GM23338 (cell line): ENCODE results near the gene KCNH8. TPM values are rescaled to one million over a fixed set of nuclear protein-coding genes. Genes with fewer than 3 reads are reported as not detected.

ENCODE experiments used
- ATAC-seq: fragments of 200-7000 bp; cut with Tn5 transposase; 3 replicates; pipeline ENCODE4 v1.9.1; 2020
- DNase-seq: peaks from one replicate; pipeline ENCODE4 v3.0.0-alpha.2; 2015; ENCODE audit warnings: low spot score
- H2AFZ ChIP-seq: fragments of 200-600 bp; sonication (generic); 2 replicates; pipeline ENCODE4 v1.8.0; 2016; ENCODE audit warnings: antibody characterized with exemption, mild to moderate bottlenecking, moderate library complexity
- H3F3A ChIP-seq: fragments of 200-600 bp; sonication (generic); replicated peaks from 2 replicates; pipeline ENCODE4 v1.8.0; 2017; ENCODE audit warnings: antibody characterized with exemption, mixed run types, low read depth
- H3K27ac ChIP-seq: fragments of 200-600 bp; sonication (generic); 2 replicates; pipeline ENCODE4 v1.6.1; 2016; ENCODE audit warnings: low read depth
- H3K27me3 ChIP-seq: fragments of 200-600 bp; sonication (generic); 2 replicates; pipeline ENCODE4 v1.8.0; 2016; ENCODE audit warnings: mild to moderate bottlenecking, mixed run types, moderate library complexity; ENCODE audit not compliant: insufficient read depth
- H3K36me3 ChIP-seq: fragments of 200-600 bp; sonication (generic); 2 replicates; pipeline ENCODE4 v1.8.0; 2016; ENCODE audit warnings: mild to moderate bottlenecking; ENCODE audit not compliant: insufficient read depth
- H3K4me1 ChIP-seq: fragments of 200-600 bp; sonication (generic); 2 replicates; pipeline ENCODE4 v1.8.0; 2016; ENCODE audit warnings: mild to moderate bottlenecking, moderate library complexity; ENCODE audit not compliant: insufficient read depth
- H3K4me2 ChIP-seq: fragments of 200-600 bp; sonication (generic); 2 replicates; pipeline ENCODE4 v1.7.1; 2017; ENCODE audit warnings: mixed run types
- H3K4me3 ChIP-seq: fragments of 200-600 bp; sonication (generic); 2 replicates; pipeline ENCODE4 v1.6.1; 2016; ENCODE audit warnings: mixed run types
- H3K79me2 ChIP-seq: fragments of 200-600 bp; sonication (generic); replicated peaks from 2 replicates; pipeline ENCODE4 v1.8.0; 2017; ENCODE audit warnings: mild to moderate bottlenecking; ENCODE audit not compliant: insufficient read depth
- H3K9me2 ChIP-seq: fragments of 200-600 bp; sonication (generic); 2 replicates; pipeline ENCODE4 v1.8.0; 2017; ENCODE audit not compliant: insufficient read depth
- H4K20me1 ChIP-seq: fragments of 200-600 bp; sonication (generic); replicated peaks from 2 replicates; pipeline ENCODE4 v1.8.0; 2017; ENCODE audit warnings: mild to moderate bottlenecking; ENCODE audit not compliant: insufficient read depth
- H3K27ac Mint-ChIP-seq: 2 replicates; pipeline ENCODE4 v1.8.0; 2020; ENCODE audit warnings: inconsistent platforms, mild to moderate bottlenecking, moderate library complexity, mixed read lengths
- H3K27me3 Mint-ChIP-seq: 3 replicates; pipeline ENCODE4 v1.8.0; 2022; ENCODE audit warnings: low read depth, mild to moderate bottlenecking, moderate library complexity, mixed read lengths, inconsistent platforms; ENCODE audit not compliant: insufficient read depth, poor library complexity
- H3K36me3 Mint-ChIP-seq: 3 replicates; pipeline ENCODE4 v1.8.0; 2021; ENCODE audit warnings: low read depth, mild to moderate bottlenecking, inconsistent platforms, moderate library complexity, mixed read lengths
- H3K4me1 Mint-ChIP-seq: 3 replicates; pipeline ENCODE4 v1.8.0; 2020; ENCODE audit warnings: mild to moderate bottlenecking, inconsistent platforms, mixed read lengths
- H3K4me3 Mint-ChIP-seq: 3 replicates; pipeline ENCODE4 v1.8.0; 2021; ENCODE audit warnings: moderate library complexity, mild to moderate bottlenecking, inconsistent platforms, mixed read lengths
- H3K9me3 Mint-ChIP-seq: 3 replicates; pipeline ENCODE4 v1.8.0; 2020; ENCODE audit warnings: moderate library complexity, mild to moderate bottlenecking, inconsistent platforms, mixed read lengths
- CTCF ChIP-seq, 2 experiments: fragments of 200-600 bp in 1 of 2; sonication (generic) in 1 of 2; conservative IDR thresholded peaks; 2 replicates each; pipeline versions ENCODE4 v1.5.1 to v1.6.1; 2016 to 2017; ENCODE audit warnings: antibody characterized with exemption in 2 of 2, low read depth in 2 of 2, mild to moderate bottlenecking in 2 of 2, moderate library complexity in 1 of 2
- EZH2 ChIP-seq: fragments of 200-600 bp; sonication (generic); IDR thresholded peaks from one replicate; pipeline ENCODE4 v1.8.0; 2017; ENCODE audit warnings: antibody characterized with exemption, mild to moderate bottlenecking, low read depth; ENCODE audit not compliant: unreplicated experiment
- JUNB ChIP-seq: IDR thresholded peaks from one replicate; pipeline ENCODE4 v1.6.1; 2016; ENCODE audit warnings: antibody characterized with exemption; ENCODE audit not compliant: unreplicated experiment
- NANOG ChIP-seq: IDR thresholded peaks from 2 replicates; pipeline ENCODE4 v1.6.1; 2016; ENCODE audit warnings: antibody characterized with exemption, borderline replicate concordance
- STAT1 ChIP-seq: IDR thresholded peaks from one replicate; pipeline ENCODE4 v1.6.1; 2016; ENCODE audit warnings: antibody characterized with exemption; ENCODE audit not compliant: unreplicated experiment
- polyA plus RNA-seq: library from polyadenylated mRNA; unstranded; fragments of >200 nt; fragmentation: Nextera tagmentation; extraction: Ambion mirVana; gene quantifications from 2 replicates; pipeline ENCODE4 v1.2.1, GENCODE V29; 2016
- total RNA-seq: library from RNA; depleted of rRNA; stranded (reverse); fragments of >200 nt; shearing (Covaris generic); gene quantifications from 2 replicates; pipeline ENCODE4 v1.2.3, GENCODE V29; 2014
- TF ChIP-seq, protein P1 (sequence below): fragments of 250-450 bp; sonication (Bioruptor Pico); IDR thresholded peaks from 2 replicates; pipeline ENCODE4 v1.5.0; 2020; ENCODE audit warnings: mild to moderate bottlenecking, moderate library complexity

Gene KCNH8
- total and polyA plus RNA-seq, 2 experiments from 2014 or later: 1.3 to 3.4 TPM

- H3K9me2 ChIP-seq: no peaks in the 10 kb centered on the region
- TF ChIP-seq JUNB (no peak), NANOG (no peak), STAT1 (no peak), EZH2 (no peak), CTCF (conservative IDR thresholded peaks at IDR 0.05; ENCODE audit: low read depth in 2 of 2) (no peak)
- TF ChIP-seq, protein P1, sequence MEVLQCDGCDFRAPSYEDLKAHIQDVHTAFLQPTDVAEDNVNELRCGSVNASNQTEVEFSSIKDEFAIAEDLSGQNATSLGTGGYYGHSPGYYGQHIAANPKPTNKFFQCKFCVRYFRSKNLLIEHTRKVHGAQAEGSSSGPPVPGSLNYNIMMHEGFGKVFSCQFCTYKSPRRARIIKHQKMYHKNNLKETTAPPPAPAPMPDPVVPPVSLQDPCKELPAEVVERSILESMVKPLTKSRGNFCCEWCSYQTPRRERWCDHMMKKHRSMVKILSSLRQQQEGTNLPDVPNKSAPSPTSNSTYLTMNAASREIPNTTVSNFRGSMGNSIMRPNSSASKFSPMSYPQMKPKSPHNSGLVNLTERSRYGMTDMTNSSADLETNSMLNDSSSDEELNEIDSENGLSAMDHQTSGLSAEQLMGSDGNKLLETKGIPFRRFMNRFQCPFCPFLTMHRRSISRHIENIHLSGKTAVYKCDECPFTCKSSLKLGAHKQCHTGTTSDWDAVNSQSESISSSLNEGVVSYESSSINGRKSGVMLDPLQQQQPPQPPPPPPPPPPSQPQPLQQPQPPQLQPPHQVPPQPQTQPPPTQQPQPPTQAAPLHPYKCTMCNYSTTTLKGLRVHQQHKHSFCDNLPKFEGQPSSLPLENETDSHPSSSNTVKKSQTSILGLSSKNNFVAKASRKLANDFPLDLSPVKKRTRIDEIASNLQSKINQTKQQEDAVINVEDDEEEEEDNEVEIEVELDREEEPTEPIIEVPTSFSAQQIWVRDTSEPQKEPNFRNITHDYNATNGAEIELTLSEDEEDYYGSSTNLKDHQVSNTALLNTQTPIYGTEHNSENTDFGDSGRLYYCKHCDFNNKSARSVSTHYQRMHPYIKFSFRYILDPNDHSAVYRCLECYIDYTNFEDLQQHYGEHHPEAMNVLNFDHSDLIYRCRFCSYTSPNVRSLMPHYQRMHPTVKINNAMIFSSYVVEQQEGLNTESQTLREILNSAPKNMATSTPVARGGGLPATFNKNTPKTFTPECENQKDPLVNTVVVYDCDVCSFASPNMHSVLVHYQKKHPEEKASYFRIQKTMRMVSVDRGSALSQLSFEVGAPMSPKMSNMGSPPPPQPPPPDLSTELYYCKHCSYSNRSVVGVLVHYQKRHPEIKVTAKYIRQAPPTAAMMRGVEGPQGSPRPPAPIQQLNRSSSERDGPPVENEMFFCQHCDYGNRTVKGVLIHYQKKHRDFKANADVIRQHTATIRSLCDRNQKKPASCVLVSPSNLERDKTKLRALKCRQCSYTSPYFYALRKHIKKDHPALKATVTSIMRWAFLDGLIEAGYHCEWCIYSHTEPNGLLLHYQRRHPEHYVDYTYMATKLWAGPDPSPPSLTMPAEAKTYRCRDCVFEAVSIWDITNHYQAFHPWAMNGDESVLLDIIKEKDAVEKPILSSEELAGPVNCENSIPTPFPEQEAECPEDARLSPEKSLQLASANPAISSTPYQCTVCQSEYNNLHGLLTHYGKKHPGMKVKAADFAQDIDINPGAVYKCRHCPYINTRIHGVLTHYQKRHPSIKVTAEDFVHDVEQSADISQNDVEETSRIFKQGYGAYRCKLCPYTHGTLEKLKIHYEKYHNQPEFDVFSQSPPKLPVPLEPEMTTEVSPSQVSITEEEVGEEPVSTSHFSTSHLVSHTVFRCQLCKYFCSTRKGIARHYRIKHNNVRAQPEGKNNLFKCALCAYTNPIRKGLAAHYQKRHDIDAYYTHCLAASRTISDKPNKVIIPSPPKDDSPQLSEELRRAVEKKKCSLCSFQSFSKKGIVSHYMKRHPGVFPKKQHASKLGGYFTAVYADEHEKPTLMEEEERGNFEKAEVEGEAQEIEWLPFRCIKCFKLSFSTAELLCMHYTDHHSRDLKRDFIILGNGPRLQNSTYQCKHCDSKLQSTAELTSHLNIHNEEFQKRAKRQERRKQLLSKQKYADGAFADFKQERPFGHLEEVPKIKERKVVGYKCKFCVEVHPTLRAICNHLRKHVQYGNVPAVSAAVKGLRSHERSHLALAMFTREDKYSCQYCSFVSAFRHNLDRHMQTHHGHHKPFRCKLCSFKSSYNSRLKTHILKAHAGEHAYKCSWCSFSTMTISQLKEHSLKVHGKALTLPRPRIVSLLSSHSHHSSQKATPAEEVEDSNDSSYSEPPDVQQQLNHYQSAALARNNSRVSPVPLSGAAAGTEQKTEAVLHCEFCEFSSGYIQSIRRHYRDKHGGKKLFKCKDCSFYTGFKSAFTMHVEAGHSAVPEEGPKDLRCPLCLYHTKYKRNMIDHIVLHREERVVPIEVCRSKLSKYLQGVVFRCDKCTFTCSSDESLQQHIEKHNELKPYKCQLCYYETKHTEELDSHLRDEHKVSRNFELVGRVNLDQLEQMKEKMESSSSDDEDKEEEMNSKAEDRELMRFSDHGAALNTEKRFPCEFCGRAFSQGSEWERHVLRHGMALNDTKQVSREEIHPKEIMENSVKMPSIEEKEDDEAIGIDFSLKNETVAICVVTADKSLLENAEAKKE: no peak
These were observed 308.4 kb downstream of the KCNH8 start for GRCh38 chr3:19456738-19457137.

More at GRCh38 chr3:19456738-19457137, 308.4 kb downstream of the KCNH8 start:
- Mint-ChIP-seq H3K4me1 (peaks cover 12% of the 10 kb centered on the region; the same call in 2 of the 3 replicates), H3K27me3 (peaks cover 2% of the 10 kb centered on the region), H3K4me3 (no peak overlapping the region), H3K36me3 (no peaks in the 10 kb centered on the region), H3K9me3 (no peaks in the 10 kb centered on the region), H3K27ac (no peak overlapping the region)
- ATAC-seq: no peak
- H4K20me1 ChIP-seq: no peaks in the 10 kb centered on the region
- no peaks in the 10 kb centered on the region for H3K36me3 ChIP-seq
- no peaks in the 10 kb centered on the region for H3F3A ChIP-seq
- no peaks in the 10 kb centered on the region for H3K27me3 ChIP-seq
- no peak overlapping the region for H3K4me3 ChIP-seq
- peaks cover 5% of the 10 kb centered on the region; the same call in 1 of the 2 replicates for H3K4me1 ChIP-seq
- no peak overlapping the region for H3K4me2 ChIP-seq
- H3K27ac ChIP-seq: no peak overlapping the region
- H3K79me2 ChIP-seq: no peaks in the 10 kb centered on the region
- no peak overlapping the region for H2AFZ ChIP-seq
- DNase-seq: no peak
